H9 (cell line): ENCODE measurements around the gene GPC6. TPM values are rescaled to one million over a fixed set of nuclear protein-coding genes. Genes with fewer than 3 reads are reported as not detected.

Experiments
- DNase-seq: peaks from one replicate; pipeline ENCODE4 v3.0.0-alpha.2; 2017
- H2AFZ ChIP-seq: one replicate; pipeline ENCODE4 v1.6.1; 2013; ENCODE audit warnings: mild to moderate bottlenecking, low read length, control low read depth, moderate library complexity
- H2AK5ac ChIP-seq: 2 replicates; pipeline ENCODE4 v1.6.1; 2013; ENCODE audit warnings: low read length, control low read depth, mixed read lengths; ENCODE audit not compliant: insufficient read length
- H2BK120ac ChIP-seq: one replicate; pipeline ENCODE4 v1.6.1; 2013; ENCODE audit warnings: low read depth, mild to moderate bottlenecking, low read length, control low read depth, inconsistent platforms; ENCODE audit not compliant: poor library complexity, severe bottlenecking
- H2BK12ac ChIP-seq: 2 replicates; pipeline ENCODE4 v1.6.1; 2013; ENCODE audit warnings: low read length, control low read depth, mixed read lengths, low read depth; ENCODE audit not compliant: insufficient read length
- H2BK15ac ChIP-seq: 2 replicates; pipeline ENCODE4 v1.6.1; 2013; ENCODE audit warnings: low read depth, low read length, control low read depth
- H2BK20ac ChIP-seq: one replicate; pipeline ENCODE4 v1.6.1; 2013; ENCODE audit warnings: low read depth, mild to moderate bottlenecking, low read length, control low read depth, inconsistent platforms; ENCODE audit not compliant: poor library complexity, severe bottlenecking
- H2BK5ac ChIP-seq: 2 replicates; pipeline ENCODE4 v1.6.1; 2013; ENCODE audit warnings: low read length, control low read depth, mixed read lengths; ENCODE audit not compliant: insufficient read length
- H3K14ac ChIP-seq: 2 replicates; pipeline ENCODE4 v1.6.1; 2013; ENCODE audit warnings: low read length, control low read depth; ENCODE audit not compliant: insufficient read depth
- H3K18ac ChIP-seq: 2 replicates; pipeline ENCODE4 v1.6.1; 2013; ENCODE audit warnings: low read depth, mild to moderate bottlenecking, mixed read lengths, low read length, control low read depth; ENCODE audit not compliant: insufficient read length
- H3K23ac ChIP-seq: 2 replicates; pipeline ENCODE4 v1.6.1; 2013; ENCODE audit warnings: low read length, control low read depth, mixed read lengths, low read depth; ENCODE audit not compliant: insufficient read length
- H3K23me2 ChIP-seq: 2 replicates; pipeline ENCODE4 v1.6.1; 2013; ENCODE audit warnings: low read depth, mild to moderate bottlenecking, mixed read lengths, low read length, control low read depth; ENCODE audit not compliant: insufficient read length, poor library complexity, severe bottlenecking
- H3K27ac ChIP-seq: 2 replicates; pipeline ENCODE4 v1.5.1; 2013; ENCODE audit warnings: low read length, control low read depth, mixed read lengths, low read depth; ENCODE audit not compliant: insufficient read length
- H3K27me3 ChIP-seq: 2 replicates; pipeline ENCODE4 v1.6.1; 2013; ENCODE audit warnings: low read length, control low read depth, inconsistent platforms; ENCODE audit not compliant: insufficient read depth
- H3K4ac ChIP-seq: 2 replicates; pipeline ENCODE4 v1.6.1; 2013; ENCODE audit warnings: low read depth, mild to moderate bottlenecking, control low read depth, inconsistent platforms, low read length, moderate library complexity
- H3K4me1 ChIP-seq: 2 replicates; pipeline ENCODE4 v1.6.1; 2013; ENCODE audit warnings: low read length, control low read depth, inconsistent platforms; ENCODE audit not compliant: insufficient read depth
- H3K4me2 ChIP-seq: 2 replicates; pipeline ENCODE4 v1.6.1; 2013; ENCODE audit warnings: low read length, control low read depth, mixed read lengths; ENCODE audit not compliant: insufficient read length, insufficient read depth
- H3K56ac ChIP-seq: 2 replicates; pipeline ENCODE4 v1.6.1; 2013; ENCODE audit warnings: low read depth, mild to moderate bottlenecking, mixed read lengths, low read length, control low read depth; ENCODE audit not compliant: insufficient read length
- H3K79me1 ChIP-seq: 2 replicates; pipeline ENCODE4 v1.6.1; 2013; ENCODE audit warnings: low read depth, mild to moderate bottlenecking, moderate library complexity, low read length, control low read depth, inconsistent platforms; ENCODE audit not compliant: insufficient read depth, poor library complexity, severe bottlenecking
- H3K79me2 ChIP-seq: 2 replicates; pipeline ENCODE4 v1.6.1; 2013; ENCODE audit warnings: low read length, control low read depth, inconsistent platforms; ENCODE audit not compliant: insufficient read depth
- H3K9ac ChIP-seq: 2 replicates; pipeline ENCODE4 v1.6.1; 2013; ENCODE audit warnings: low read length, control low read depth, mixed read lengths; ENCODE audit not compliant: insufficient read length; ENCODE audit errors: extremely low read depth
- H3K9me3 ChIP-seq: one replicate; pipeline ENCODE4 v1.6.1; 2013; ENCODE audit warnings: low read depth, low read length, inconsistent platforms; ENCODE audit not compliant: control insufficient read depth
- H3T11ph ChIP-seq: one replicate; pipeline ENCODE4 v1.6.1; 2013; ENCODE audit warnings: mild to moderate bottlenecking, low read length, control low read depth, inconsistent platforms
- H4K20me1 ChIP-seq: one replicate; pipeline ENCODE4 v1.6.1; 2013; ENCODE audit not compliant: control insufficient read depth, insufficient read length, insufficient read depth
- H4K5ac ChIP-seq: 2 replicates; pipeline ENCODE4 v1.6.1; 2013; ENCODE audit warnings: low read depth, mild to moderate bottlenecking, mixed read lengths, low read length, control low read depth; ENCODE audit not compliant: insufficient read length
- H4K8ac ChIP-seq: replicated peaks from 2 replicates; pipeline ENCODE4 v1.6.1; 2013; ENCODE audit warnings: low read length, control low read depth, mixed read lengths, low read depth; ENCODE audit not compliant: insufficient read length
- H4K91ac ChIP-seq: 2 replicates; pipeline ENCODE4 v1.6.1; 2013; ENCODE audit warnings: low read depth, mild to moderate bottlenecking, moderate library complexity, mixed read lengths, low read length, control low read depth; ENCODE audit not compliant: insufficient read length
- H3K27ac Mint-ChIP-seq, 3 experiments: 2 replicates in 2 of 3; 3 replicates in 1 of 3; pipeline ENCODE4 v1.8.0; 2020 to 2021; ENCODE audit warnings: mixed read lengths in 3 of 3, mild to moderate bottlenecking in 1 of 3, moderate library complexity in 1 of 3
- H3K27me3 Mint-ChIP-seq: 2 replicates; pipeline ENCODE4 v1.8.0; 2021; ENCODE audit warnings: low read depth, mild to moderate bottlenecking, moderate library complexity, mixed read lengths
- H3K36me3 Mint-ChIP-seq, 3 experiments: 2 replicates in 2 of 3; 3 replicates in 1 of 3; pipeline ENCODE4 v1.8.0; 2020 to 2021; ENCODE audit warnings: low read depth in 3 of 3, mixed read lengths in 3 of 3; ENCODE audit not compliant: insufficient read depth in 1 of 3
- H3K4me1 Mint-ChIP-seq, 2 experiments: 2 replicates each; pipeline ENCODE4 v1.8.0; 2020; ENCODE audit warnings: mixed read lengths in 2 of 2
- H3K4me3 Mint-ChIP-seq, 2 experiments: 2 replicates in 1 of 2; 3 replicates in 1 of 2; pipeline ENCODE4 v1.8.0; 2020 to 2021; ENCODE audit warnings: mild to moderate bottlenecking in 2 of 2, mixed read lengths in 2 of 2, moderate library complexity in 1 of 2
- H3K9me3 Mint-ChIP-seq, 2 experiments: 2 replicates in 1 of 2; 3 replicates in 1 of 2; pipeline ENCODE4 v1.8.0; 2020; ENCODE audit warnings: mild to moderate bottlenecking in 2 of 2, mixed read lengths in 2 of 2, moderate library complexity in 1 of 2
- total RNA-seq: library from RNA; stranded (reverse); gene quantifications from 2 replicates; pipeline ENCODE4 v1.2.1, GENCODE V29; 2021
- TF ChIP-seq, protein P1 (sequence below): fragments of 200-600 bp; sonication (generic); conservative IDR thresholded peaks from 3 replicates; pipeline ENCODE4 v1.8.0; 2021; ENCODE audit warnings: antibody characterized with exemption, mild to moderate bottlenecking

The GPC6 gene
- total RNA-seq, 1 experiment from 2014 or later: 15.6 TPM

DNA sequence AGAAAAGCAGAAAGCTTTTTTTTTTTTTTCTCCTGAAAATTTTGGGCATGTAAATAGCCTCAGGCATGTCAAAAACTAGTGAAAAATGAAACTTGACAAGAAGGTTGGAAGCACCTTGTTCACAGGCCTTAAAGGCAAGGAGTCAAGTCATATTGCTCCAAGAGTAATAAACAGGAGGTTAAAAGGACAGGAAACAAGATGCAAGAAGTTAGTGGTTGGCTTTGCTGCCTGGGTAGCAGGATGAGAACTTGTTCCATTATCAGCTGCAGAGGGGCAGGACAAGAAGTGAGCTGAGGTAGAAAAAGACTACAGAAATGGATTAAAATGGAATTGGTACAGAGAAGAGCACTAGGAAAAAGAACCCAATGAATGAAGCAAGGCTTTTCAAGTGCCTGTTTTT is 1010.3 kb downstream of the GPC6 start:
- Histone ChIP-seq H3T11ph (no peak overlapping the region), H3K23ac (no peak overlapping the region), H3K14ac (no peak overlapping the region), H3K27ac (no peak overlapping the region), H3K4me1 (no peaks in the 10 kb centered on the region), H2BK5ac (no peak overlapping the region), H3K79me2 (no peaks in the 10 kb centered on the region), H3K23me2 (no peaks in the 10 kb centered on the region), H2BK20ac (no peak overlapping the region), H2BK12ac (no peak overlapping the region), H3K4me2 (no peak overlapping the region), H4K91ac (no peak overlapping the region), H2AK5ac (no peak overlapping the region), H2BK120ac (no peak overlapping the region), H3K56ac (no peak overlapping the region), H4K20me1 (no peaks in the 10 kb centered on the region), H4K5ac (no peak overlapping the region), H3K18ac (no peak overlapping the region), H2AFZ (no peak overlapping the region), H3K9ac (no peak overlapping the region), H3K79me1 (no peaks in the 10 kb centered on the region), H4K8ac (no peak overlapping the region), H2BK15ac (no peak overlapping the region), H3K9me3 (no peaks in the 10 kb centered on the region), H3K4ac (no peak overlapping the region), H3K27me3 (no peaks in the 10 kb centered on the region)
- Mint-ChIP-seq H3K9me3 (no peaks in the 10 kb centered on the region), H3K4me3 (no peak overlapping the region), H3K27ac (no peak overlapping the region), H3K36me3 (no peaks in the 10 kb centered on the region), H3K4me1 (peaks cover 7 to 8% of the 10 kb centered on the region in 2 experiments), H3K27me3 (no peaks in the 10 kb centered on the region)
- DNase-seq: no peak
- TF ChIP-seq, protein P1, sequence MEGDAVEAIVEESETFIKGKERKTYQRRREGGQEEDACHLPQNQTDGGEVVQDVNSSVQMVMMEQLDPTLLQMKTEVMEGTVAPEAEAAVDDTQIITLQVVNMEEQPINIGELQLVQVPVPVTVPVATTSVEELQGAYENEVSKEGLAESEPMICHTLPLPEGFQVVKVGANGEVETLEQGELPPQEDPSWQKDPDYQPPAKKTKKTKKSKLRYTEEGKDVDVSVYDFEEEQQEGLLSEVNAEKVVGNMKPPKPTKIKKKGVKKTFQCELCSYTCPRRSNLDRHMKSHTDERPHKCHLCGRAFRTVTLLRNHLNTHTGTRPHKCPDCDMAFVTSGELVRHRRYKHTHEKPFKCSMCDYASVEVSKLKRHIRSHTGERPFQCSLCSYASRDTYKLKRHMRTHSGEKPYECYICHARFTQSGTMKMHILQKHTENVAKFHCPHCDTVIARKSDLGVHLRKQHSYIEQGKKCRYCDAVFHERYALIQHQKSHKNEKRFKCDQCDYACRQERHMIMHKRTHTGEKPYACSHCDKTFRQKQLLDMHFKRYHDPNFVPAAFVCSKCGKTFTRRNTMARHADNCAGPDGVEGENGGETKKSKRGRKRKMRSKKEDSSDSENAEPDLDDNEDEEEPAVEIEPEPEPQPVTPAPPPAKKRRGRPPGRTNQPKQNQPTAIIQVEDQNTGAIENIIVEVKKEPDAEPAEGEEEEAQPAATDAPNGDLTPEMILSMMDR: no peak
